Thyroid gland (tissue), 4 donors: Measurements from ENCODE around the gene PDHX. TPM values are rescaled to one million over a fixed set of nuclear protein-coding genes. Genes with fewer than 3 reads are reported as not detected.
"Not testable (repeated sequence)": the region's sequence is repeated elsewhere in the genome, so short reads cannot be mapped to it uniquely, and the experiment has no call there.

Experiments used
- DNase-seq, 2 donors: peaks; one replicate each; pipeline ENCODE4 v3.0.0-alpha.2; 2019
- H3K27ac ChIP-seq, 3 donors: fragments of 200-600 bp; sonication (generic); 1 replicate in 2 of 3; 2 replicates in 1 of 3; pipeline ENCODE4 v1.5.1; 2016 to 2019; ENCODE audit warnings: mild to moderate bottlenecking in 1 of 3, moderate library complexity in 1 of 3
- H3K27me3 ChIP-seq: fragments of 200-600 bp; sonication (generic); one replicate; pipeline ENCODE4 v1.5.1; 2019
- H3K36me3 ChIP-seq, 2 donors: fragments of 200-600 bp; sonication (generic); one replicate each; pipeline ENCODE4 v1.5.1; 2016 to 2019
- H3K4me1 ChIP-seq, 2 donors: fragments of 200-600 bp; sonication (generic); one replicate each; pipeline ENCODE4 v1.5.1; 2017 to 2019
- H3K4me3 ChIP-seq, 3 donors: fragments of 200-600 bp; sonication (generic); replicated peaks in 1 of 3; 1 replicate in 2 of 3; 2 replicates in 1 of 3; pipeline ENCODE4 v1.5.1; 2016; ENCODE audit warnings: mild to moderate bottlenecking in 1 of 3
- H3K9me3 ChIP-seq: fragments of 200-600 bp; sonication (generic); one replicate; pipeline ENCODE4 v1.5.1; 2017
- POLR2A ChIP-seq, 2 donors: fragments of 450-650 bp; IDR thresholded peaks; one replicate each; pipeline ENCODE4 v1.6.1; 2017; ENCODE audit warnings: antibody characterized with exemption in 2 of 2, mild to moderate bottlenecking in 2 of 2, moderate library complexity in 1 of 2
- WGBS, 2 donors: methylation state at CpG; one replicate each; pipeline ENCODE4 v1.1.5; 2017; 5-methylcytosine and 5-hydroxymethylcytosine counted together
- intact Hi-C: fragments of 100-400 bp; cut with DNase I; formaldehyde crosslinking; loops from one replicate; pipeline ENCODE4 v1.15.1; 2023
- total RNA-seq, 4 donors: library from RNA; depleted of rRNA; stranded (reverse); fragments of >200 nt; gene quantifications; one replicate each; pipeline ENCODE4 v1.2.3, GENCODE V29; 2016
- TF ChIP-seq, protein P1 (sequence below), 6 experiments: fragments of 200-600 bp in 3 of 6; fragments of 450-650 bp in 3 of 6; sonication (generic) in 3 of 6; IDR thresholded peaks; one replicate each; pipeline ENCODE4 v1.5.1; 2016 to 2019; ENCODE audit warnings: antibody characterized with exemption in 6 of 6, mild to moderate bottlenecking in 2 of 6, inconsistent platforms in 1 of 6, moderate library complexity in 1 of 6

PDHX gene
- total RNA-seq, 4 donors from 2014 or later = 30.8 to 35.2 (median 31.2) TPM

- 79 to 81% methylated on average over 4 of the region's 4 CpGs for WGBS, 2 donors
- intact Hi-C loops = no loop called here
- Histone ChIP-seq H3K27me3 (no peaks in the 10 kb centered on the region), H3K4me3 (no peak overlapping the region), H3K27ac (no peak overlapping the region), H3K9me3 (no peaks in the 10 kb centered on the region), H3K4me1 (peaks cover 0 to 4% of the 10 kb centered on the region in 2 donors), H3K36me3 (no peaks in the 10 kb centered on the region)
- TF ChIP-seq, protein P1, sequence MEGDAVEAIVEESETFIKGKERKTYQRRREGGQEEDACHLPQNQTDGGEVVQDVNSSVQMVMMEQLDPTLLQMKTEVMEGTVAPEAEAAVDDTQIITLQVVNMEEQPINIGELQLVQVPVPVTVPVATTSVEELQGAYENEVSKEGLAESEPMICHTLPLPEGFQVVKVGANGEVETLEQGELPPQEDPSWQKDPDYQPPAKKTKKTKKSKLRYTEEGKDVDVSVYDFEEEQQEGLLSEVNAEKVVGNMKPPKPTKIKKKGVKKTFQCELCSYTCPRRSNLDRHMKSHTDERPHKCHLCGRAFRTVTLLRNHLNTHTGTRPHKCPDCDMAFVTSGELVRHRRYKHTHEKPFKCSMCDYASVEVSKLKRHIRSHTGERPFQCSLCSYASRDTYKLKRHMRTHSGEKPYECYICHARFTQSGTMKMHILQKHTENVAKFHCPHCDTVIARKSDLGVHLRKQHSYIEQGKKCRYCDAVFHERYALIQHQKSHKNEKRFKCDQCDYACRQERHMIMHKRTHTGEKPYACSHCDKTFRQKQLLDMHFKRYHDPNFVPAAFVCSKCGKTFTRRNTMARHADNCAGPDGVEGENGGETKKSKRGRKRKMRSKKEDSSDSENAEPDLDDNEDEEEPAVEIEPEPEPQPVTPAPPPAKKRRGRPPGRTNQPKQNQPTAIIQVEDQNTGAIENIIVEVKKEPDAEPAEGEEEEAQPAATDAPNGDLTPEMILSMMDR (IDR thresholded peaks at IDR 0.05) = no peak
- no peak for TF ChIP-seq POLR2A (IDR thresholded peaks at IDR 0.05)
- no peak for DNase-seq
Measured at GRCh38 chr11:35016916-35017315, 100.5 kb downstream of the PDHX start.

DNA sequence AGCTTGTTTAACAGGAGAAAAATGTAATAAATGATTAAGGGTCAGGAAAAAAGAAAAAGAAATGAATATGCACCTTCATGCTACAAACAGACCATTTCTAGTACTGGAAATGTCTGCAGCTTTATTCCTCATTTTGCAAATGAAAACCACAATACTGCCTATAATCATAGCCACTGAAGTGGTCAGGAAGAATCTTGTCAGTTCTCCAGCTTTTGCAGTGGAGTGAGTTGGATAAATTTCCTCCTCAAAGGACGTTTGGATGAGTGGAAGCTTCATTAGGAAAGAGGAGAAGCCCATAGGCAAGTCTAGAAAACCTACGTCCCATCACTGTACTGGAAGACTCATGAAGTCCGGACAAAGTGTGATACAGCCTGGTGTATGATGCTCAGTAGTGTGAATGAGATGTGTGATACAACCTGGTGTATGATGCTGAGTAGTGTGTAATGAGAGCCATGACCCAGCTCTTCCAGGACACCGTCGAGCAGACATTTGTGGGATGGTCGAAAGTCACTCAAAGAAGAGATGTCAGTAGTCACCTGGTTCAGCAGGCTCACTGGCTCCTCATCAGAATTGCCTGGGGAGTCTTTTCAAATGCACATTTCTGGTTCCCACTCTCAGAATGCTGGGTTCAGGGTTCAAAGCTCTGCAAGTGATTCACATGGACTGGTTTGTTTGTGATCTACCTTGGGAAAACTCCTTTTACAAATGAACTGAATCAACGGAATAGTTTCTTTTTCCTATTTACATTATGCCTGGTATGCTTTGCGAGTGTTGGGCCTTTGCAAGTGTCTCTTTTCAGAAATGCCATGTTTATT lies 101.3 kb downstream of the PDHX start:
- H3K36me3 ChIP-seq = no peaks in the 10 kb centered on the region
- no peaks in the 10 kb centered on the region for H3K27me3 ChIP-seq
- no peak overlapping the region for H3K27ac ChIP-seq
- 79 to 84% methylated on average over 8 of the region's 8 CpGs for WGBS, 2 donors
- no peak for DNase-seq
- intact Hi-C loops = no loop called here
- H3K4me1 ChIP-seq = peaks cover 0 to 4% of the 10 kb centered on the region in 2 donors
- TF ChIP-seq, protein P1 (IDR thresholded peaks at IDR 0.05) = no peak
- no peak for TF ChIP-seq POLR2A (IDR thresholded peaks at IDR 0.05)
- H3K4me3 ChIP-seq = no peak overlapping the region
- no peaks in the 10 kb centered on the region for H3K9me3 ChIP-seq

- H3K4me3 ChIP-seq = no peak overlapping the region
- H3K9me3 ChIP-seq = no peaks in the 10 kb centered on the region
- 88 to 98% methylated on average over 8 of the region's 8 CpGs for WGBS, 2 donors
- DNase-seq = no peak
- intact Hi-C loops = no loop called here
- TF ChIP-seq POLR2A (IDR thresholded peaks at IDR 0.05) = no peak
- TF ChIP-seq, protein P1 (IDR thresholded peaks at IDR 0.05) = no peak
- H3K36me3 ChIP-seq = no peaks in the 10 kb centered on the region
- no peaks in the 10 kb centered on the region for H3K4me1 ChIP-seq
- H3K27ac ChIP-seq = no peak overlapping the region
- H3K27me3 ChIP-seq = no peaks in the 10 kb centered on the region
Measured at GRCh38 chr11:35021589-35021988, 105.2 kb downstream of the PDHX start.

DNA sequence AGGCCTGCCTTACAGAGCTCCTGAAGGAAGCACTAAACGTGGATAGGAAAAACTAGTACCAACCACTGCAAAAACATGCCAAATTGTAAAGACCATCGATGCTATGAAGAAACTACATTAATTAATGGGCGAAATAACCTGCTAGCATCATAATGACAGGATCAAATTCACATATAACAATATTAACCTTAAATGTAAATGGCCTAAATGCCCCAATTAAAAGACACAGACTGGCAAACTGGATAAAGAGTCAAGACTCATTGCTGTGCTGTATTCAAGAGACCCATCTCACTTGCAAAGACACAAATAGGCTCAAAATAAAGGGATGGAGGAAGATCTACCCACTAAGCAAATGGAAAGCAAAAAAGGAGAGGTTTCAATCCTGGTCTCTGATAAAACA lies 107.5 kb downstream of the PDHX start:
- H3K9me3 ChIP-seq, H3K4me3 ChIP-seq, H3K27ac ChIP-seq, DNase-seq, H3K27me3 ChIP-seq, H3K4me1 ChIP-seq, H3K36me3 ChIP-seq, intact Hi-C loops: not testable (repeated sequence)
- WGBS, 2 donors = 92% methylated on average over 3 of the region's 3 CpGs

DNA sequence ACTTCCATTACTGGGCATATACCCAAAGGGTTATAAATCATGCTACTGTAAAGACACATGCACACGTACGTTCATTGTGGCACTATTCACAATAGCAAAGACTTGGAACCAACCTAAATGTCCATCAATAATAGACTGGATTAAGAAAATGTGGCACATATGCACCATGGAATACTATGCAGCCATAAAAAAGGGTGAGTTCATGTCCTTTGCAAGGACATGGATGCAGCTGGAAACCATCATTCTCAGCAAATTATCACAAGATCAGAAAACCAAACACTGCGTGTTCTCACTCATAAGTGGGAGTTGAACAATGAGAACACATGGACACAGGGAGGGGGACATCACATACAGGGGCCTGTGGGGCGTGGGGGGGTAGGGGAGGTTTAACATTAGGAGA lies 111.6 kb downstream of the PDHX start:
- 87 to 89% methylated on average over 4 of the region's 4 CpGs for WGBS, 2 donors
- H3K36me3 ChIP-seq, H3K27ac ChIP-seq, H3K4me3 ChIP-seq, H3K27me3 ChIP-seq, DNase-seq, H3K9me3 ChIP-seq, intact Hi-C loops: not testable (repeated sequence)
- H3K4me1 ChIP-seq = peaks cover 0 to 12% of the 10 kb centered on the region in 2 donors

GRCh38 chr11:35029979-35030682 lies 113.7 kb downstream of the PDHX start:
- Histone ChIP-seq H3K4me3 (no peak overlapping the region), H3K27ac (peak overlapping the region in 1 of 3 donors; percentile 18), H3K36me3 (no peaks in the 10 kb centered on the region), H3K9me3 (no peaks in the 10 kb centered on the region), H3K27me3 (no peaks in the 10 kb centered on the region), H3K4me1 (peaks cover 0 to 14% of the 10 kb centered on the region in 2 donors)
- 58 to 76% methylated on average over 5 of the region's 5 CpGs for WGBS, 2 donors
- DNase-seq = no peak
- intact Hi-C loops = no loop called here
- TF ChIP-seq, protein P1 (IDR thresholded peaks at IDR 0.05) = no peak
- TF ChIP-seq POLR2A (IDR thresholded peaks at IDR 0.05) = no peak
